GM06990 (cell line): Measurements from ENCODE around the gene RILPL1.
"Not testable (repeated sequence)": the region's sequence is repeated elsewhere in the genome, so short reads cannot be mapped to it uniquely, and the experiment has no call there.

Experiments used
- DNase-seq: peaks from one replicate; pipeline ENCODE4 v3.0.0-alpha.2; 2011; ENCODE audit not compliant: insufficient read length; ENCODE audit errors: extremely low read depth
- H3K27me3 ChIP-seq: replicated peaks from 2 replicates; pipeline ENCODE4 v1.6.0; 2011; ENCODE audit warnings: low read length; ENCODE audit not compliant: control insufficient read depth, insufficient read depth
- H3K36me3 ChIP-seq: 2 replicates; pipeline ENCODE4 v1.5.1; 2011; ENCODE audit warnings: low read length; ENCODE audit not compliant: control insufficient read depth, insufficient read depth
- H3K4me3 ChIP-seq: replicated peaks from 2 replicates; pipeline ENCODE4 v1.5.1; 2011; ENCODE audit warnings: low read depth, mild to moderate bottlenecking, control low read depth, low read length
- TF ChIP-seq, protein P1 (sequence below): IDR thresholded peaks from 2 replicates; pipeline ENCODE4 v1.5.1; 2011; ENCODE audit warnings: low read length, control low read depth, mild to moderate bottlenecking, inconsistent platforms; ENCODE audit not compliant: insufficient read depth, poor library complexity, severe bottlenecking

The RILPL1 gene

GRCh38 chr12:123436017-123436964 lies 97.2 kb downstream of the RILPL1 start, which contains the start of gene RILPL2:
TSS of gene RILPL2 (minus strand) at chr12:123436684. CDS start at chr12:123436420, 264 bp downstream.
- peak within 1 kb of the TSS; percentile 98 for H3K4me3 ChIP-seq
- TF ChIP-seq, protein P1, sequence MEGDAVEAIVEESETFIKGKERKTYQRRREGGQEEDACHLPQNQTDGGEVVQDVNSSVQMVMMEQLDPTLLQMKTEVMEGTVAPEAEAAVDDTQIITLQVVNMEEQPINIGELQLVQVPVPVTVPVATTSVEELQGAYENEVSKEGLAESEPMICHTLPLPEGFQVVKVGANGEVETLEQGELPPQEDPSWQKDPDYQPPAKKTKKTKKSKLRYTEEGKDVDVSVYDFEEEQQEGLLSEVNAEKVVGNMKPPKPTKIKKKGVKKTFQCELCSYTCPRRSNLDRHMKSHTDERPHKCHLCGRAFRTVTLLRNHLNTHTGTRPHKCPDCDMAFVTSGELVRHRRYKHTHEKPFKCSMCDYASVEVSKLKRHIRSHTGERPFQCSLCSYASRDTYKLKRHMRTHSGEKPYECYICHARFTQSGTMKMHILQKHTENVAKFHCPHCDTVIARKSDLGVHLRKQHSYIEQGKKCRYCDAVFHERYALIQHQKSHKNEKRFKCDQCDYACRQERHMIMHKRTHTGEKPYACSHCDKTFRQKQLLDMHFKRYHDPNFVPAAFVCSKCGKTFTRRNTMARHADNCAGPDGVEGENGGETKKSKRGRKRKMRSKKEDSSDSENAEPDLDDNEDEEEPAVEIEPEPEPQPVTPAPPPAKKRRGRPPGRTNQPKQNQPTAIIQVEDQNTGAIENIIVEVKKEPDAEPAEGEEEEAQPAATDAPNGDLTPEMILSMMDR: no peak
- DNase-seq: peak; percentile 94
- no peaks in the 10 kb centered on the region for H3K27me3 ChIP-seq
- H3K36me3 ChIP-seq: no peaks in the 10 kb centered on the region

GRCh38 chr12:123435636-123436016 lies 97.9 kb downstream of the RILPL1 start:
- peak overlapping the region; percentile 98 for H3K4me3 ChIP-seq
- H3K27me3 ChIP-seq: no peaks in the 10 kb centered on the region
- DNase-seq: no peak
- TF ChIP-seq, protein P1: no peak
- peaks cover 2% of the 10 kb centered on the region for H3K36me3 ChIP-seq

DNA sequence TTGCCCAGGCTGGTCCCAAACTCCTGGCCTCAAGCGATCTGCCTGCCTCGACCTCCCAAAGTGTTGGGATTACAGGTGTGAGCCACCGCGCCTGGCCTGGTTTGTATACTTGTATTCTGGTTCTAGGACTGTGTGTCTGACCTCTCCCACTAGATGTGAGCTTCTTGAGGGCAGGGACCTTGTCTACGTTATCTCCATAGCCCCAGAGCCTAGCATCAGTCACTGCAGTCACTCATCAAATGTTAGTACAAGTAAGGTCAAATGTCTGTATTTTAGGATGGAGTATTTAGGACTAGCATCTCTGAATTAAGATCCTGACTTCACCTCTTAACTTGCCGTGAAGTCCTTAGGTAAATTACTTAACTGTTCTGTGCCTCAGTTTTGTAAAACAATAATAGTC lies 99.9 kb downstream of the RILPL1 start:
- Histone ChIP-seq H3K36me3 (peaks cover 6% of the 10 kb centered on the region), H3K4me3 (peak overlapping the region; percentile 98), H3K27me3 (no peaks in the 10 kb centered on the region)
- TF ChIP-seq, protein P1: no peak
- no peak for DNase-seq

- H3K36me3 ChIP-seq, DNase-seq, H3K27me3 ChIP-seq: not testable (repeated sequence)
- peak overlapping the region; percentile 98 for H3K4me3 ChIP-seq
Observed at GRCh38 chr12:123431951-123432817, 101.3 kb downstream of the RILPL1 start.

DNA sequence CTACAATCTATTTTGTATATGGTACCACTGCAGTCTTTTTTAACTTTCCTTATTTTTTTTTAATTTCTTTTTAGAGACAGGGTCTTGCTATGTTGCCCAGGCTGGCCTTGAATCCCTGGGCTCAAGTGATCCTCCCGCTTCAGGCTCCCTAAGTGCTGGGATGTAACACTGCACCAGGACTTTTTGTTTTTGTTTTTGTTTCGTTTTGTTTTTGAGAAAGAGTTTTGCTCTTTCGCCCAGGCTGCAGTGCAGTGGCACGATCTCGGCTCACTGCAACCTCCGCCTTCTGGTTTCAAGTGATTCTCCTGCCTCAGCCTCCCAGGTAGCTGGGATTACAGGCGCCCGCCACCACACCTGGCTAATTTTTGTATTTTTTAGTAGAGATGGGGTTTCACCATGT lies 104.4 kb downstream of the RILPL1 start:
- DNase-seq, H3K27me3 ChIP-seq, H3K36me3 ChIP-seq, H3K4me3 ChIP-seq: not testable (repeated sequence)

DNA sequence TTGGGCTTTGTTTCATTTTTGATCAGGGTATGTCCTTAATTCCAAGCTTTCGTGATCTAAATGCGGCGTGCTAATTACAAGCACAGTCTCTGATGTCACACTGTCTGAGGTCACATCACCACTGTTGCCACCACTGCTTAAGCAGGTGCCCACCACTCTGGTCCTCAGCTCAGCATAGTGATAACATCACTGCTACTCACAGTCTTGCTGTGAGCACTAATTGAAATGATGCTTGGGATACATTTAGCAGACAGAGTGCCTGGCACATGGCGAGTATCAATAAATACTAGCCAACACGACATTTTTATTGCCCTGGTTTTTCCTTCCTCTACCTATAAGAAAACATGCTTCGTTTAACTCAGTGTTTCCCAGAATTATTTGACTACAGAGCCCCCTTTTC lies 104.9 kb downstream of the RILPL1 start:
- no peaks in the 10 kb centered on the region for H3K27me3 ChIP-seq
- H3K4me3 ChIP-seq: no peak overlapping the region
- H3K36me3 ChIP-seq: peaks cover 8% of the 10 kb centered on the region
- TF ChIP-seq, protein P1: no peak
- DNase-seq: no peak
